IMR-90 (cell line): ENCODE measurements around the gene NXPH4. TPM values are rescaled to one million over a fixed set of nuclear protein-coding genes. Genes with fewer than 3 reads are reported as not detected.

Experiments used
- ATAC-seq: fragments of 200-7000 bp; cut with Tn5 transposase; 2 replicates; pipeline ENCODE4 v1.9.1; 2020; ENCODE audit warnings: low read depth, mild to moderate bottlenecking, moderate library complexity
- BruUV-seq: library from RNA; stranded (reverse); fragments of 400-500 nt; replicated peaks from 2 replicates; lab custom pipeline; 2021; lab: Mats Ljungman, UMichigan
- CTCF ChIA-PET: fragments of 300-600 bp; formaldehyde crosslinking; extraction: SDS; loops from one replicate; lab custom pipeline; 2021; ENCODE audit warnings: antibody characterized with exemption; lab: Yijun Ruan, JAX
- POLR2A ChIA-PET: fragments of 300-600 bp; sonication (Branson Sonifier 250); formaldehyde crosslinking; loops from one replicate; lab custom pipeline; 2022; ENCODE audit warnings: antibody characterized with exemption; ENCODE audit not compliant: unreplicated experiment; lab: Charles Lee
- DNase-seq: peaks from one replicate; pipeline ENCODE4 v3.0.0; 2013
- H2AFZ ChIP-seq: replicated peaks from 2 replicates; pipeline ENCODE3; 2013; ENCODE audit warnings: low read length, mild to moderate bottlenecking; ENCODE audit not compliant: poor library complexity
- H2AK5ac ChIP-seq: 2 replicates; pipeline ENCODE4 v1.6.1; 2013; ENCODE audit warnings: low read depth, low read length, inconsistent platforms
- H2AK9ac ChIP-seq: replicated peaks from 2 replicates; pipeline ENCODE3; 2013; ENCODE audit warnings: mild to moderate bottlenecking, low read depth, low read length, moderate library complexity; ENCODE audit not compliant: poor library complexity
- H2BK120ac ChIP-seq: 2 replicates; pipeline ENCODE4 v1.6.1; 2013; ENCODE audit warnings: low read depth, low read length, inconsistent platforms
- H2BK15ac ChIP-seq: 3 replicates; pipeline ENCODE4 v1.6.1; 2013; ENCODE audit warnings: low read depth, low read length, inconsistent platforms
- H2BK20ac ChIP-seq: 2 replicates; pipeline ENCODE4 v1.6.1; 2013; ENCODE audit warnings: low read depth, mild to moderate bottlenecking, inconsistent platforms, low read length, moderate library complexity
- H2BK5ac ChIP-seq: 2 replicates; pipeline ENCODE4 v1.6.1; 2013; ENCODE audit warnings: mild to moderate bottlenecking, low read depth, low read length, inconsistent platforms; ENCODE audit not compliant: poor library complexity, severe bottlenecking
- H3K14ac ChIP-seq: replicated peaks from 2 replicates; pipeline ENCODE4 v1.6.1; 2013; ENCODE audit warnings: low read depth, low read length, inconsistent platforms
- H3K18ac ChIP-seq: 2 replicates; pipeline ENCODE4 v1.6.1; 2013; ENCODE audit warnings: low read depth, low read length, control low read depth
- H3K23ac ChIP-seq: 2 replicates; pipeline ENCODE4 v1.6.1; 2013; ENCODE audit warnings: low read depth, low read length, inconsistent platforms
- H3K27ac ChIP-seq: 2 replicates; pipeline ENCODE4 v1.5.1; 2013; ENCODE audit warnings: mild to moderate bottlenecking, control low read depth, low read length; ENCODE audit not compliant: insufficient read depth
- H3K27me3 ChIP-seq: 2 replicates; pipeline ENCODE4 v1.6.1; 2013; ENCODE audit warnings: low read length; ENCODE audit not compliant: control insufficient read depth, insufficient read depth
- H3K36me3 ChIP-seq: 2 replicates; pipeline ENCODE4 v1.6.1; 2013; ENCODE audit warnings: low read length, mixed read lengths; ENCODE audit not compliant: control insufficient read depth, insufficient read depth
- H3K4ac ChIP-seq: 2 replicates; pipeline ENCODE4 v1.6.1; 2013; ENCODE audit warnings: low read depth, low read length, inconsistent platforms
- H3K4me1 ChIP-seq: 2 replicates; pipeline ENCODE4 v1.6.1; 2013; ENCODE audit warnings: low read length, mixed read lengths; ENCODE audit not compliant: control insufficient read depth, insufficient read depth
- H3K4me2 ChIP-seq: 2 replicates; pipeline ENCODE4 v1.6.1; 2013; ENCODE audit warnings: low read depth, mild to moderate bottlenecking, control low read depth, low read length, moderate library complexity
- H3K4me3 ChIP-seq: 2 replicates; pipeline ENCODE4 v1.5.1; 2013; ENCODE audit warnings: low read depth, mild to moderate bottlenecking, control low read depth, low read length, moderate library complexity; ENCODE audit not compliant: insufficient read depth
- H3K56ac ChIP-seq: 2 replicates; pipeline ENCODE4 v1.6.1; 2013; ENCODE audit warnings: low read length, inconsistent platforms; ENCODE audit not compliant: insufficient read depth; ENCODE audit errors: extremely low read depth
- H3K79me1 ChIP-seq, 2 experiments: 2 replicates each; pipeline ENCODE4 v1.6.1; 2013; ENCODE audit warnings: low read length in 2 of 2, inconsistent platforms in 1 of 2, low read depth in 1 of 2
- H3K9ac ChIP-seq: 2 replicates; pipeline ENCODE4 v1.6.1; 2013; ENCODE audit warnings: low read depth, low read length, control low read depth
- H3K9me1 ChIP-seq: 2 replicates; pipeline ENCODE4 v1.6.1; 2013; ENCODE audit warnings: low read length, inconsistent platforms; ENCODE audit not compliant: insufficient read depth
- H3K9me3 ChIP-seq: 2 replicates; pipeline ENCODE4 v1.6.1; 2013; ENCODE audit warnings: low read length; ENCODE audit not compliant: control insufficient read depth, insufficient read depth
- H4K20me1 ChIP-seq: 2 replicates; pipeline ENCODE4 v1.6.1; 2013; ENCODE audit warnings: low read length, inconsistent platforms; ENCODE audit not compliant: insufficient read depth
- H4K5ac ChIP-seq: 2 replicates; pipeline ENCODE4 v1.6.1; 2013; ENCODE audit warnings: mild to moderate bottlenecking, low read depth, low read length, control low read depth
- H4K8ac ChIP-seq, 2 experiments: 2 replicates each; pipeline ENCODE4 v1.6.1; 2013; ENCODE audit warnings: low read depth in 2 of 2, low read length in 2 of 2, control low read depth in 1 of 2, inconsistent platforms in 1 of 2
- H4K91ac ChIP-seq: 2 replicates; pipeline ENCODE4 v1.6.1; 2013; ENCODE audit warnings: low read depth, low read length, inconsistent platforms; ENCODE audit not compliant: insufficient read depth
- CEBPB ChIP-seq: IDR thresholded peaks from 2 replicates; pipeline ENCODE4 v1.6.1; 2012; ENCODE audit warnings: low read depth, low read length, improper control_type of control experiment
- CHD1 ChIP-seq: IDR thresholded peaks from 2 replicates; pipeline ENCODE4 v1.6.1; 2012; ENCODE audit warnings: low read depth, low read length, improper control_type of control experiment
- FOS ChIP-seq: fragments of 150-350 bp; IDR thresholded peaks from 2 replicates; pipeline ENCODE4 v1.6.1; 2016; ENCODE audit warnings: low read depth, low read length
- MAFK ChIP-seq: IDR thresholded peaks from 2 replicates; pipeline ENCODE4 v1.6.1; 2012; ENCODE audit warnings: low read depth, low read length, improper control_type of control experiment
- MXI1 ChIP-seq: IDR thresholded peaks from 2 replicates; pipeline ENCODE4 v1.6.1; 2012; ENCODE audit warnings: low read depth, mild to moderate bottlenecking, low read length, moderate library complexity, borderline replicate concordance
- NFE2L2 ChIP-seq: fragments of 150-350 bp; IDR thresholded peaks from 2 replicates; pipeline ENCODE4 v1.6.1; 2016; ENCODE audit warnings: low read depth, mild to moderate bottlenecking, low read length
- RAD21 ChIP-seq: IDR thresholded peaks from 2 replicates; pipeline ENCODE4 v1.6.1; 2012; ENCODE audit warnings: low read length, improper control_type of control experiment
- RFX5 ChIP-seq: IDR thresholded peaks from 2 replicates; pipeline ENCODE4 v1.8.0; 2012; ENCODE audit warnings: low read depth, mild to moderate bottlenecking, low read length, moderate library complexity
- WGBS, 2 experiments: methylation state at CpG; one replicate each; pipeline versions ENCODE4 v1.1.5 to v1.1.7; 2013; ENCODE audit warnings: missing lambda C conversion rate in 2 of 2; ENCODE audit not compliant: insufficient read length in 1 of 2; ENCODE audit errors: extremely low coverage in 2 of 2; 5-methylcytosine and 5-hydroxymethylcytosine counted together
- dilution Hi-C: fragments of 300-500 bp; cut with HindIII; formaldehyde crosslinking; loops from one replicate; pipeline ENCODE4 v1.14.3; 2018; ENCODE audit warnings: low sequenced_read_pairs; ENCODE audit not compliant: unreplicated experiment
- in situ Hi-C: fragments of 300-500 bp; cut with MboI; formaldehyde crosslinking; loops from 3 replicates; pipeline ENCODE4 v1.14.3; 2019; ENCODE audit warnings: low sequenced_read_pairs, inconsistent platforms, mixed read lengths
- intact Hi-C: fragments of 100-400 bp; cut with micrococcal nuclease; formaldehyde crosslinking; loops from 2 replicates; pipeline ENCODE4 v1.10.0; 2022
- polyA plus RNA-seq, 3 experiments: library from polyadenylated mRNA; depleted of rRNA; stranded (reverse); fragments of >200 nt; gene quantifications; 2 replicates each; pipeline ENCODE4 v1.2.3, GENCODE V29; 2012; ENCODE audit warnings: low replicate concordance in 1 of 3
- total RNA-seq: library from RNA; depleted of rRNA; stranded (reverse); fragments of >200 nt; gene quantifications from 2 replicates; pipeline ENCODE4 v1.2.3, GENCODE V29; 2012
- TF ChIP-seq, protein P1 (sequence below): fragments of 150-350 bp; IDR thresholded peaks from 2 replicates; pipeline ENCODE4 v1.6.1; 2017; ENCODE audit warnings: mild to moderate bottlenecking, antibody characterized with exemption, low read length, low read depth

The NXPH4 gene
- total and polyA plus RNA-seq, 2 of the 4 experiments (the other 2 are of a cell fraction), result 0.36 to 3.8 TPM

GRCh38 chr12:57203791-57204190 lies 12.8 kb upstream of the NXPH4 start:
- Histone ChIP-seq H2AK5ac (no peak overlapping the region), H2BK15ac (no peak overlapping the region), H3K56ac (no peak overlapping the region), H3K9me3 (no peaks in the 10 kb centered on the region), H3K14ac (no peak overlapping the region), H3K79me1 (peaks cover 4 to 11% of the 10 kb centered on the region in 2 experiments; a peak in 2 of 4 replicates), H2BK5ac (no peak overlapping the region), H3K4me2 (no peak overlapping the region), H3K36me3 (peaks cover 96% of the 10 kb centered on the region), H3K27ac (no peak overlapping the region), H3K4me3 (no peak overlapping the region), H3K27me3 (no peaks in the 10 kb centered on the region), H2AK9ac (no peak overlapping the region), H4K8ac (no peak overlapping the region), H3K4ac (no peak overlapping the region), H3K18ac (no peak overlapping the region), H2BK20ac (no peak overlapping the region), H2AFZ (peak overlapping the region; percentile 32), H3K4me1 (no peaks in the 10 kb centered on the region), H2BK120ac (no peak overlapping the region), H4K91ac (no peak overlapping the region), H3K9ac (no peak overlapping the region), H4K5ac (no peak overlapping the region), H3K23ac (no peak overlapping the region), H3K9me1 (no peaks in the 10 kb centered on the region), H4K20me1 (peaks cover 8% of the 10 kb centered on the region)
- no peak for ATAC-seq
- POLR2A ChIA-PET, result no interaction called here
- no peak for DNase-seq
- TF ChIP-seq NFE2L2 (no peak), MXI1 (no peak), MAFK (no peak), FOS (no peak), CEBPB (no peak), RFX5 (no peak), CHD1 (no peak), RAD21 (no peak)
- TF ChIP-seq, protein P1, sequence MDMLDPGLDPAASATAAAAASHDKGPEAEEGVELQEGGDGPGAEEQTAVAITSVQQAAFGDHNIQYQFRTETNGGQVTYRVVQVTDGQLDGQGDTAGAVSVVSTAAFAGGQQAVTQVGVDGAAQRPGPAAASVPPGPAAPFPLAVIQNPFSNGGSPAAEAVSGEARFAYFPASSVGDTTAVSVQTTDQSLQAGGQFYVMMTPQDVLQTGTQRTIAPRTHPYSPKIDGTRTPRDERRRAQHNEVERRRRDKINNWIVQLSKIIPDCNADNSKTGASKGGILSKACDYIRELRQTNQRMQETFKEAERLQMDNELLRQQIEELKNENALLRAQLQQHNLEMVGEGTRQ, result no peak
- in situ Hi-C loops (no loop called here), intact Hi-C loops (no loop called here), dilution Hi-C loops (no loop called here)
- no TSS peak for BruUV-seq
- CTCF ChIA-PET, result no interaction called here
- 100% methylated on average over 5 of the region's 11 CpGs; no CpG with 5 or more reads in 1 of the 2 experiments for WGBS, 2 experiments
